AG20443 (cell line): ENCODE measurements around the gene MMS19.
A peak's percentile ranks its signal among the peaks of the same experiment; 100 is the strongest.
"Not testable (repeated sequence)": the region's sequence is repeated elsewhere in the genome, so short reads cannot be mapped to it uniquely, and the experiment has no call there.

Source experiments
- DNase-seq: peaks from one replicate; pipeline ENCODE4 v3.0.0; 2012; ENCODE audit warnings: low spot score, mixed read lengths

MMS19 gene

DNA sequence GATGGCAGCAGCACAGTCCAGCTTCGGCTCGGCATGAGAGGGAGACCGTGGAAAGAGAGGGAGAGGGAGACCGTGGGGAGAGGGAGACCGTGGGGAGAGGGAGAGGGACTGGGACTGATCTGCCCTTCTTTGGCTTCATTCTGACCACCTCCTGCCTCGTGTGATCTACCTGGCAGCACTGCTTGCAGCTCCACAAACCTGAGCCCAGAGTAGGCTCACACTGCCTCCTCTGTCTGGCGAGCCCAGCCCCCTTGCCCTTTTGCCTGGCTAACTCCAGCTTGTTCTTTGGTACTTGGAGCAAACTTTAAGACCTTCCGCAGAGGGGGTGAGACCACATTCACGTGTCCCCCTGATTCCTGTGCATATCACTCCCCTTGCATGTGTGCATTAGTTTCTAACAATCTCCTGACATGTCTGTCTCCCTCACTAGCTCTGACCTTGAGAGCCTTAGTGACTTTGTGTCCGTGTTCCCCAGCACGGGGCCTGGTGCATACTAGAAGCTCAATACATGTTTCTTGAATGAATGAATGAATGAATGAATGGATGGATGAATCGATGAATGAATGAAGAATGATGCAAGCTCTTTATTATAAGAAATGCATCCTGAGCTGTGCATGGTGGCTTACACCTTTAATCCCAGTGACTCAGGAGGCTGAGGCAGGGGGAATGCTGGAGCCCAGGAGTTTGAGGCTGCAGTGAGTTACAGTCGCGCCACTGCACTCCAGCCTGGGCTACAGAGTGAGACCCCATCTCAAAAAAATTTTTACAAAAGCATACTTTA is 31.7 kb upstream of the MMS19 start:
- DNase-seq, result no peak

DNA sequence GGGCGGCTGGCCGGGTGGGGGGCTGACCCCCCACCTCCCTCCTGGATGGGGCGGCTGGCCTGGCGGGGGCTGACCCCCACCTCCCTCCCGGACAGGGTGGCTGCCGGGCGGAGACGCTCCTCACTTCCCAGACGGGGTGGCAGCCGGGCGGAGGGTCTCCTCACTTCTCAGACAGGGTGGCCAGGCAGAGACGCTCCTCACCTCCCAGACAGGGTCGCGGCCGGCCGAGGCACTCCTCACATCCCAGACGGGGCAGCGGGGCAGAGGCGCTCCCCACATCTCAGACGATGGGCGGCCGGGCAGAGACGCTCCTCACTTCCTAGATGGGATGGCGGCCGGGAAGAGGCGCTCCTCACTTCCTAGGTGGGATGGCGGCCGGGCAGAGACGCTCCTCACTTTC is 30.7 kb upstream of the MMS19 start:
- not testable (repeated sequence) for DNase-seq

DNA sequence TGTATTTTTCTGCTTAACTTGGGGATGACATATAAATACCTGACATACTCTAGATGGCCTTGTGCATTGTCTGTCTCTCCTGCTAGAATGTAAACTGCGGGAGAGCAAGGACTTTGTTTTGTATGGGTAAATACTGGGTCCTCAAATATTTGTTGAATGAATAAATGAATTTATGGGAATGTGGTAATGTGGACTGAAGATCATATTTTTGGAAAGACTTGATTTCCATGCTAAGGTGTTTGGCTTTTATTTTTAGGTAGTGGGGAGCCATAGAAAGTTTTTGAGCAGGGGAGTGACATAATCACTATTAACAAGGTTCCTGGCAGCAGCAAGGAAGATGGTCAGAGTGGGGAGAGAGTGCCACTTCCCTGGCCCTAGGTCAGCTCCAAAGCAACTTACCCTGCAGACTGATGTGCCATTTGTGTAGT is 27.5 kb upstream of the MMS19 start:
- no peak for DNase-seq

DNA sequence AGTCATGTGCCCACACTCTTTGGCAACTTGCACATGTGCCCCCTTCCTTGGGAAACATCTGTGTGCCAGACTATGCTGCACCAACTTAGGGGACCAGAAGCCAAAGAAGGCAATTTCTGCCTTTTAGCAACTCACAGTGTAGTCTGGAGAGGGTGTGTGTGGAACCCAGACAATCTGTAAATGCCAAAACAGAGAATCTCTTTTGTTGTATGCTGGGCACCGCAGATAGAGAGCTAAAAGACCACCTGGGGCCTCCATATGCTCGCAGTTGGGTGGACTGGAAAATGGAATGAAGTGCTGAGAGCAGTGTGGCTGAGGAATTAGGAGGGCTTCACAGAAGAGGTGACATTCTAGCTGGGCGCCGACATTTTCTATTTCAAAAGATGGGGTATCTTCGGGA is 26.9 kb upstream of the MMS19 start:
- no peak for DNase-seq

DNA sequence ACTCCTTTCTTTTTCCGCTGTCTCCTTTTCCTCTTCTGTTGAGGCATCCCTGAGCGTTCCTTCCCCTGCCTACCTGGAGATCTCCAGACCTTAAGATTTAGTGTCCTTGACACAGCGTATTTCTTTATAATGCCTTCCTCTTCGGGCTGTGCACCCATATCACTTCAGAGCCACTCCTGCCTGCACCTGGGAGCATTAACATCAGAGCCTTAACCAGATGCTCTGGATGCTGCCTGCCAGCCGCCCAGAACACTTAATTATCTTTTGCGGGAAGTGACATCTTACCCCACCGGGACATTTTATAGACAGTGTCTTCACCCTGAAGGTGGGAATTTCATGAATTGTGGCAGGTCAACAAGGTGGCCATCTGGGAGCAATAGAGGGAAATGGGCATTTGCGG is 24.7 kb upstream of the MMS19 start:
- DNase-seq, result no peak

DNA sequence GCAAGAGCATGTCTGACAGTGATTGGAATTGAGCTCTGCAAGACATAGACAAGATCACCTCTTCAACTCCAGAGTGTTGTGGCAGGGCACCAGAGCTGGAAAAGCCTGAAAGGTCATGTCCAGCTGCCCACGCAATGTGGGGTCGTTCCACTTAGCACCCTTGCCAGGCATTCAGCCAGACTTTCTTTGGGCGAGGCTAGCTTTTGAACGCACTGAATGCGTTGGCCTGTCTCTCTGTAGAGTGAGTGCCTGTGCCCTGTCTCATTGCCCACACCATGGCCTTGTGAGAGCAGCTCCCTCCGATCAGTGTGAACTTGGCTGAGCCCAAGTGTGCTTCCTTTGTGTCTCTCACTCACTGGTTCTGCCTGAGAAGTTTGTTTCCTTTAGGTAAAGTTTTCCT is 23.8 kb upstream of the MMS19 start:
- DNase-seq, result no peak

DNA sequence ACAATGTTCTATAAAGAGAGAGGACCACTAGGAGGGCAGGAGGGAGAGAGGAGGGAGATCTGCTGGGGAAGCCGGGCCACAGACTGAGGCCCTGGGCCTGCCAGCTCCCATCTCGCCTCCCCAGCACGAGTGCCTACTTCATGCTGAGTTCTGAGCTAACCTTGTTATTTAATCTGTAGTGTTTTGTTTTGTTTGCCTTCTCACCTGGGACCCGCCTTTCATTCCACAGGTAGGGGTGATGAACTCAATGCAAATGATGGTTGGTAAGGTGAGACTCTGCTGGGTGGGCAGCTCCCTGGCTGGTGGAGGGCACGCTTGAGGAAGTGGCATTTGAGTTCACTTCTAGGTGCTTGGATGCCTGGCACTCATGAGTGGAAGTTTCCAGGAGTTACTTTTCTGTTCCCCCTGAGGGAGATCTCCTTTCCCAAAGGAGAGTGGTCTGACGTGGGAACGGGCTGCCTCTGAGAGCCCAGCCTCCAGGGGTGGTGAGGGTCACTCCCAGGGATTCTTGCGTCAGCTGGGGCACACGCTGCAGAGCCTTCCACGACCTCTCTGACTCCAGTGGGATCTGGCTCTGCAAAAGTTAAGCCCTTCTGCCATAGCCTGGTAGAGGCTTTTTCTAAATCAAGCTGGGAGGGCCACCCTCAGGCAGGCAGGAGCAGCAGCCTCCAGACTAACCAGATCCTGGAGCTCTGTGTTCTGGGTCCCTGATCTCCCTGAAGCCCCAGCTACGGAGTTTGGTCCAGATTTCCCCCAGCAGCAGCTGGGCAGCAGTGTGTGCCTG is 22.9 kb upstream of the MMS19 start:
- DNase-seq, result no peak

DNA sequence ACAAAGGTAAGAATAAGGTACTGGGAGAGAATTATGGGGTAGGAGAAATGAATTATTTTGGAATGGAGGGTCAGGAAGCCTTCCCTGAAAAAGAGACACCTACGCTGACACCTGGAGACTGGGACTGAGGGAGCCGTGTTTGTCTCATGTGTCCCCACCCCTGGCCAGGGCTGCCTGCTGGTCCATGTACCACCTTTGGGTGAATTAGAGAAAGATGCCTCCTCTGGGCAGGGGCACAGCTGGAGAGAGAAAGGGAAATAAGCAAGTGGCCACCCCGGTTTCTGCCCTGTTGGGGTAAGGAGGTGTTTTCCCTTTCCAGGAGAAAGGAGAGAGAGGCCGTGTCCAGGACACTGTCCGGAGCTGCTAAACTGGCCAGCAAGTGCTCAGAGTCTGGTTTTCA is 22.3 kb upstream of the MMS19 start:
- DNase-seq, result no peak

DNA sequence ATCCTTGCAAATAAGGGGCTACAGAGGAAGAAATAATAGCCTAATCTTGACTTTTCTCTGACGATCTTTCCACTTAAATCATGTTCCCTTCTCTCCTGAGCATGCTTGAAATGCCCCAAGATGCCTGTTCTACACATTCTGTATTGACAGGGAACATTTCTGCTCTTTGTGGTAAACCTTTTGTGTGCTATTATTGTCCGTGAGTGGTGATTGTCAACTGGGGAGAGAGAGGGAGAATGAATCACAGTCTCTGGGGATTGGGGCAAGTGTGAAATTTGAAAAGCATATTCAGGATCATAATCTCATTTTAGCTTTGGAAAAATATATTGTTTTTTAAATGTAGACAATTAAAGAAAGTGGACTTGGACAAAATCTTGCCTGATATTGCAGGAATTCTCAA is 21.1 kb upstream of the MMS19 start:
- no peak for DNase-seq

DNA sequence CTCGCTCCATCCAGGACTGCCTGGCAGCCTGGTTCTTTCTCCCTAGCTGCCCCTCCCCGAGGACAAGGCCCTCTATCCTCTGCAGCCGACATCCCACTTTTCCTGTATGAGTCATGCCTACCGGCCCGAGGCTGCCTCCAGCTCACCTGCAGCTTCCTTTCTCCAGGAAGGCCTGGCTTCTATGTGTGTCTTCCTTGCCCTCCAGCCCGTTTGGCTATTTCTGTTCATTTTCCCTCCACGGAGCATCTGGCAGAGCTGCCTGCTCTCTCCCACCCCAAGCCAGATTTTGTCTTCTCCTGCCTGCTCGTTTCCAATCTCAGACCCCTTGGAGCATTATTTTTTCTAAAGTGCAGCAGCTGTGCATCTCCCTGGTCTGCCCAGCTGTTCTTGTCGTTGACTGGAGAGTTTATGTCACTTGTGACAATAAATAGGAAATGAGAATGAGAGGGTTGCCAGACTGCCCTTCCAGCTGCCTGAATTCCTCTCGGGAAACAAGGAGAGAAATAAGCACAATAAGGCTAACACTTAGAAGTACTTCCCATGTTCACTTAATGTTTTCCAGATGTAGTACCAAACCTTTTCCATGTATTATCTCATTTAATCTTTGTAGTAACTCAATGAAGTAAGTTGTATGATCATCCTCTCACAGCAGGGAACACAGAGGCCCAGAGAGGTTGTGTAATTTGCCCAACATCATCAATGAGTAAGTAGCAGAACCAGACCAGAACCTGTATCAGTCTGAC is 20.2 kb upstream of the MMS19 start:
- peak; percentile 37 for DNase-seq

DNA sequence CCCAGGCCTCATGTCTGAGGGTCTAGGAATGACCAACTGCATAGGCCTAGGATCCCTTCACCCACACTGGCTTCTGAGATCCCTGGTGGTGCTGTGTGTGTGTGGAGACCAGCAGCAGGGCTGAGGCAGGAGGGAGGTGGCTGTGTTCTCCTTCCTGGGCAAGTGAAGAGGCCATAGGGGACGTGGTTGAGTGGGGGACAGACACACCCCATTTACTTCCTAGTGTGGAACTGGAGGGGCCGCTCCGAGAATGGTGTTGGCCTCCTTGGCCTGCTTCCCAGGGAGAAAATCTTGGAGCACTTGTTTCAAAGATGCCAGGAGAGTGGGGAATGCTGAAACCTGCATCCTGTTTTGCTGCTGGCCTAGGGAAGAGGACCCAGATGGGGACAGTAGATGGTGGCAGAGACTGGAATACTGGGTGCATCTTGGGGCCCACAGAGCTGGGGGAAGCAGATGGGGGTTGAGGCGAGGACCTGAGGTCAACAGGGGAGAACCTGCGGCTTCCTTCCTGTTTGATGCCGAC is 19.6 kb upstream of the MMS19 start:
- no peak for DNase-seq

DNA sequence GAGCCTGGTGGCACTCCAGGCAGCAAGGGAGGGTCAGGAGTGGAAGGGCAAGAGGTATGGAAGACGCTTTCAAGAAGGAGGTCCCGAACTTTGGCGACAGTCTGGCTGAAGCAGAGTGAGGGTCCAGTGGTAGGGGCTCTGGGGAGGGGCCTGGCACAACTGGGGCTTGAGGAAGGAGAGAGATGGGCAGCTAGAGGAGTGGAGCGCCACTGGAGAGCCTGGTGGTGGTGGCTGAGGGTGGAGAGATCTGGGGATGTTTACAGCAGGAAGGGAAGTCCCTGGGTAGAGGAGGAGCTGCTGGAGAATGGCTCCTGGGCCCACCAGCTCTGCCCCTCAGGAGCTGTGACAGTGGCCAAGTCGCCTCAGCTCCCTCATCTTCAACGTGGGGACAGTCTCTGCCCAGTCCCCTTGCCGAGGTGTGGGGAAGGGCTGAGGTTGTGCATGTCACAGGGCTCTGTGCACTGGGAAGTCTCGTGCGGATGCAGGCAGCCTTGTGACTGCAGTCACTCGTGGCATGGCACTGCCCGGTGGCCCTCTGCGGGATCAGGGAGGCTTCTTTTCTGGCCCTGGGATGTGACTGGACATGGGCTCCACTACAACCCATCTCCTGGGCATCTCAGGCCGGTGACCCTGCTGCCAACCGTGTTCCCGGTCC is 19.0 kb upstream of the MMS19 start:
- no peak for DNase-seq

DNA sequence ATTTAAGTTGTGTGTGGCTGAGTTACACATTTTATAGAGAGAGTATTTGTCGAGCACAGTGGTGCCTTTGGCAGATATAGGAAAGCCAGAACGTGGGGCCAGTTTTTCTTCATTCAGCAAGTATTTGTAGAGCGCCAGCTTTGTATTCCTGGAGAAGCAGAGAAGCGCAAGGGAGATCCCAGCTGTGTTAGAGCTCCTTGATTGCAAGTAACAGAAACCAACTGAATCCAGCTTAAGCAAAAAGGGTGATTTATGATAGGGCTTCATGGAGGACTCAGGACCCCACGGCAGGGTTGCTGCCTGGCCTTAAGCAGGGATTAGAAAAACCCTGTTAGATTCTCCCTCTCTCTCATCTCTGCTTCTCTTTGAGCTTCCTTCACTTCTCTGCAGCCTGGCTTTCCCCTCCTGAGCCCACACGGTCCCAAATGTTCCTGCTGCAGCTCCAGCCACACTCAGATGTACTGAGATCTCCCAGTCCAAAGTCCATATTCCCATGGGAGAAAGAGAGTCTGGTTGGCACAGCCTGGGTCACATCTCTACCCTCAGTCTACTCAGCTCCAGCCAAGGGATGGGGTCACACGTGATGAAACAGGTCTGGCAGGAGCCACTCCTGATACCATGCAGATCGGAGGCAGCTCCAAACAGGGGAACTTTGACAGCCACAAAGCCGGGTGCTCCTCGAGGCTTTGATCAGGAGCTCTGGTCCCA is 17.2 kb upstream of the MMS19 start:
- no peak for DNase-seq

DNA sequence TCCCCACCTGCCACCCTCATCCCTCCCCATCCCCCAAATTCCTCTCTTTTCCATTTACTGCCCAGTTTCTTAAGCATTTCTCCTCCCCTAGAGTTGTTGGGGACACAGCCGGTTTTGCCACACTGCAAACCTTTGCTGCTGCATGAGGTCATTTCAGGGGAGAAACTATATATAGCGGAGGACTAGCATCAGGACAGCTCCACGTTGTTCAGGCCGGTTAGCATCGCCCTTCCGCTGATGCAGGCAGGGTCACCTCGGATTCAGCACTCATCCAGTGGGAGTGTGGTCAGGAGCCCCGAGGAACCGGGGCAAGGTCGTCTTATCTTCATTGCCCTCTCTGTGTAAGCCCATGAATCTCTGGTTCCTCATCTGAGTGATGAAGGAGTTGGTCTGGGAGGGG is 16.1 kb upstream of the MMS19 start:
- no peak for DNase-seq

DNA sequence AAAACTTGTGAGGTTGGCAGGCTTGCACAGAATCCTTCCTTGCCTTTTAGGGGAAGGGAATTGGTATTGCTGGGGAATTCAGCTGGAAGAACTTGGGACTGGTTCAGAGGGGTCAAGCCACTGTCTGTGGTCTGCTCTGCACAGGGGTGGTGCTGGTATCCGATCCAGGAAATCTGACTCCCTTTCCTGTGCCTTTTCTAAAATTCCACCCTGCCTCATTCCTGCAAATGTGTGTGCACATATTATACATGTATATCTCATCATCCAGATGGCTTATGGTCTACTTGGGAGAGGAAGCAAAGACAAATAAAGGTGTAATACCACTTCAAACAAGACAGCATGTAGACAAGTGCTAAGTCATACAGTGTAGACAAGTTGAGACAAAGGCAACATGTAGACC is 14.8 kb upstream of the MMS19 start:
- no peak for DNase-seq

DNA sequence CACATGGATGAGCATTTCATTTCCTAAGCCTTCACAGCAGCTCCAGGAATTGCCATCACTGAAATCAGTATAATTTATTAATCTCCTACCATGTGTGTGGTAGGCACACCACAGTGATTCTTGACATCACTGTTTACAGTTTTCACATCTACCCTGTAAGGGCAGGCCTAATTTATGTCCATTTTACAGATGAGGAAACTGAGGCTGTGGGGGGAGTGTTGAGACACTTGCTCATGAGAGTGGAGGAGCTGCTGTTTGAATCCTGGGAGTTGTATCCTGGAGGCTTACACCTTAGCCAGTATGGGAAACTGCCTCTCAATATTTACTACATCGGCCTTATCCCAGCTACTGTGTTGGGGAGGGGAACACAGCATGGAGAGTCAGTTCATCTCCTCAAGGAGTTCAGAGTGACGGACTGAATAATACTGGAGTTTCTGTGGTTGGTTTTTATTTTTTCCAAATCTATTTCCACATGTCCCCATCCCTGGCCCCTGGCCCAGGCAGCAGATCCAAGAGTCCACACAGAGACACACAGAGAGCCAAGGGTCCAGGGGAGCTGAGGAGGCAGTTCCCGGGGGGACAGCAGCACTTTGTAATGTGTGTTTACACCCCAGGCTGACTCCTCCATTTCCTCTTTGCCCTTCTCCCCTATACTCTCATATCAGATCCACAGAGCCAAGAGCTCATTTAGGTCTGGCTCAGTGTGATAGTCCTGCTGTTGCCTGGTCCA is 13.7 kb upstream of the MMS19 start:
- no peak for DNase-seq

DNA sequence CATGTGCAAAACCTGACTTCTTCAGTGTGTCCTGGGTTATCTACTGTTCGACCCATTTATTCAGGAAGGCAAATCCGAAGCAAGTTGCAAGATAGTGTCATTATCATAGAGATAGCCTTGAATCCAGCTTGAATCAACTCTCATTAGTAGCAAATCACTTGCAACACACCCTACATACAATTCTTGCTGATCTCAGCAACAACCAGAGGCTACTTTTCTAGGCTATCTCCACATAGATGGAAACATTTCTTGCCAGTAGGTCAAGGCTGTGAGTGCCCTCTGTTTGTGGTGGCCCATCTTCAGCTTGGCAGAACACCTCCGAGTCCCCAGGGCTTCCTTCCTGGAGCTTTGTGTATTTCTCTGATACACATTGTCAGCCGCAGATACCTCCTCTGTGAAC is 12.5 kb upstream of the MMS19 start:
- no peak for DNase-seq

DNA sequence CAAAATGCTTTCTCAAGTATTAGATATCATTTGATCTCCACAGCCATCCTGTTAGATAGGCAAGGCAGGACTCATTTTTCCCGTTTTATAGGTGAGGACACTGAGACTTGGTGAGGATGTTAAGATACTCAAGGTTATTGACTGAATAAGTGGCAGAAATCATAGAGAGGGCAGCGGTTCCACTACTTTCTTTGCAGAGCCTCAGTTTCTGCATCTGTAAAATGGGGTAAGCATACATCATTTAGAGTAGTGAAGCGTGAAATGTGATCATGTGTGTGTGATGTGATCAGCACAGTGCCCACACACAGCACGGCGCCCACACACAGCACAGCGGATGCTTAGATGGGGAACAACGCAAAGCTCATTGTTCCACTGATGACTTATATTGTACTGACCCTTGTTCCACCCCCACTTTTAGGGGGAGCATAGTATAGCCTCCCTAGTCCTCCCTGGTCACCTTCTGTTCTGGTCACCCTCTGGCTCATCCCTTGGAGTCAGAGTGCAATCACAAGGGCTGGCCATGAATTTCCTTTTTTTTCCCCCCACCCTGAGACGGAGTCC is 11.0 kb upstream of the MMS19 start:
- no peak for DNase-seq

DNA sequence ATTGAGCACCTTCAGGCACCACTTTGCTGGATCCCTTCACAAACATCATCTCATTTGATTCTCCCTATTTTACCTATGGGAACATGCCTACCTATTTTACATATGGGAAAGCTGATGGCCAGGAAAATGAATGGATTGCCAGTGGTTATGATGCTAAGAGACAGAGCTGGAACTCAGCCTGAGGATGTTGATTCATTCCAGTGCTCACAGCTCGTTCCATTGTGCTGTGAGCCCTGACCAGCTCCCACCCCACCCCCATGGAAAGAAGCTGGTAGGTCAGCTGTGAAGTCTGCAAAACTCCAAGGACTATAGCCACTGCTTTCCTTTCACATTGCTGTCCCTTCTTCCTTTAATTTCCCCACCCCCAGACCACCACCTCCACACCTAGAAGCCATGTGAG is 10.1 kb upstream of the MMS19 start:
- peak; percentile 61 for DNase-seq

DNA sequence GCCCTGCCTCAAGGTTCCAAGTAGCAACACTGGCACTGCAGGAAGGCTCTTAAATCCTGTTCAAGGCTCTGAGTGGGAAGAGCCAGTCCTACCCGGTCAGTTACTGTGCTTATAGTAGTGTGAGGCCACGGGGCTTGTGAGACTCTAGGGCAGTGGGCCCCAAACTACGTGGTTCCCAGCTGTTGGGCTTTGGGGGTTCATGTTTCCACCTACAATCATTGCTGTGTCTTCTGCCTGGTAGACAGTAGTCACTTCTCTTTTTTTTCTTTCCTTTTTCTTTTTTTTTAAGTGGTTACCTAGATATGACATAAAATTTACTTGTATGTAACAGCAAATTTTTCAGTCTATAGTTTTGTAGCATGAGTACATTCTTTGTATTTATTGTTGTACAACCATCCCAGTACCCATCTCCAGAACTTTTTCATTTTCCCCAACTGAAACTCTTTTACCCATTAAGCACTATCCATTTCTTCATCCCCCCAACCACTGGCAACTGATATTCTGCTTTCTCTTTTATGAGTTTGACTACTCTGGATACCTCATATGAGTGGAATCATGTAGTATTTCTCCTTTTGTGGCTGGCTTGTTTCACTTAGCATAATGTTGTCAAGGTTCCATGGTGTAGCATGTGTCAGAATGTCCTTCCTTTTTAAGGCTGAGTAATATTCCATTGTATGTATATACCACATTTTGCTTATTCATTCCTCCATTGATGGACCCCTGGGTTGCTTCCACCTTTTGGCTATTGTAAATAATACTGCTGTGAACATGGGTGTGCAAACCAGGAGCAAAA is 8.2 kb upstream of the MMS19 start:
- no peak for DNase-seq
